ENCODE data around the gene COQ3. TPM values are rescaled to one million over a fixed set of nuclear protein-coding genes. Genes with fewer than 3 reads are reported as not detected.

Gene COQ3
- total RNA-seq = 1.3 TPM

GRCh38 chr6:99393698-99394531 lies at the start of gene COQ3:
TSS of gene COQ3 (minus strand) at chr6:99394195. CDS start at chr6:99394179, 16 bp downstream.
- DNase-seq (ENCODE audit: low read depth in 2 of 3, low spot score in 2 of 3) = peak; percentile 49 to 79 (median 75)

DNA sequence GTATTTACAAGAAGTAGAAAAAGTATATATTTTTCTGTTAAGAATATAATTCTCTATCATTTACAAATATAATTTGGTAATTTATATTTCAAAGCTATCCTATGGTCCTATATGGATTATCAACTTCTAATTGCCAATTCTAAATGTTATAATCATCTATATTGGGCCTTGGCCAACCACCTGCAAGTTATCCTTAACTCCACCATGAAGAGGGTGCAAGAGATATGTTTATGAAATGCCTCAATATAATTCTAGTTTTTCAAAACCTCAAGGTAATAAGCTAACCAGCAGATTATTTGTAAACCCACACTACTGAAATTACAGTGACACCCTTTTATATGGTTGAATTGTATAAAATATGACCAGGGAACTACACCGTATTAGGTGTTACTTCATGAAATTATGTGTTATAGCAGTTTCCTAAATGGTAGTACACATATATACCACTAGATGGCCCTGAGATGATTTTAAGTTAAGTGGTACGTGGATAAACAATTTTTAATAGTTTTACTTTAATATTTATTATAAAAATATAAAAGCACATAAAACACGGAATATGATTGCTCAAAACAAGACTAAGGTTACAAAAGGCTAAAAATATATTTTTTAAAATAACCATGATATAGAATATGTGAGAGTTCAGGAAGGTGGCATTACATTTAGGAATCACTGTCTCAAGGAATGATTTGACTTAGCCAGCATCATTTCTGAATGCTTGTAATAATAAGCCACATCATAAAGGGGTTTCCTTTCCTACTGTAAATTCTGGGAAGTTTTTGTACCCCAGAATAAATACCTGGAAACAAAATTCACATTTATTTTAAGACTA lies 40.9 kb upstream of the COQ3 start:
- peak in 2 of 3 donors; percentile 29 to 45 for DNase-seq (ENCODE audit: low read depth in 2 of 3, low spot score in 2 of 3)

- DNase-seq (ENCODE audit: low read depth in 2 of 3, low spot score in 2 of 3) = no peak
These were observed 38.9 kb upstream of the COQ3 start for GRCh38 chr6:99432877-99433276.

DNA sequence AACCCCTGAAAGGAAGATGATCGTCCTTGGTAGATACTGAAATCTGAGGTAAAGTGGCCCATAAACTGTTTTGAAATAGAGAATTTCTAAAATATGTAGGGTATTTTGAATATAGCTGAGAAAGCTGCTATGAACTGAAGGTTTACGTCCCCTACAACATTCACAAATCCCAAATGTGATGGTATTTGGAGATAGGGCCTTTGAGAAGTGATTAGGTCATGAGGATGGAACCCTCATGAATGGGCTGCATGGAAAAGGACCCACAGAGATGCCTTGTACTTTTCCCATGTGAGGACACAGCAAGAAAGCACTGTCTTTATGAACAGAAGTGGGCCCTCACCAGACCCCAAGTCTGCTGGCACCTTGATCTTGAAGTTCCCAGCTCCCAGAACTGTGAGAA lies 37.9 kb upstream of the COQ3 start:
- no peak for DNase-seq (ENCODE audit: low read depth in 2 of 3, low spot score in 2 of 3)

DNA sequence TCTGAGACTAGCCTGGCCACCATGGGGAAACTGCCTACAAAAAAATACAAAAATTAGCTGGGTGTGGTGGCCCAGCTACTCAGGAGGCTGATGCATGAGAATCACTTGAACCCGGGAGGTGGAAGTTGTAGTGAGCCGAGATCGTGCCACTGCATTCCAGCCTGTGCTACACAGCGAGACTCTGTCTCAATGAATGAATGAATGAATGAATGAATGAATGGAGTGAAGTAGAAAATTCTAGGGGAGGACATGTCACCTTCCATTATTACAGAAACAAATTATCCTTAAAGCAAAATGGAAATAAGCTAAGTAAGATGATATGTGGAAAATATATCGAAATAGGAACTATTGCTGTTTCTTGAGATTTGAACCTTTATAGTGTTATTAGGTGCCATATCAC lies 34.0 kb upstream of the COQ3 start:
- no peak for DNase-seq (ENCODE audit: low read depth in 2 of 3, low spot score in 2 of 3)

DNA sequence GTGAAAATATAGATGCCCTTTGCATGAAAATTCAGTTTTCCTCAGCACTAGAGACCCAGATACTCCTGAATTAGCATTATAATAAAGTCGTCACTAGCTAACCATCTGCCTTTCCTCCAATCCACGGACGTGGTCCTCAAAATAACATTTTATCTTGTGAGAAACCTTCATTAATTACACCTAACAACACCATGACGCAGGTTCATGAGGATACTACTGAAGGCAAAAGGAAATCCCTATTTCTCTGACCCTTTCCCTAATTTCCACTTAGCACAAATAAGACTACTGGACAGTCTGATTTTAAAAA lies 32.4 kb upstream of the COQ3 start:
- DNase-seq (ENCODE audit: low read depth in 2 of 3, low spot score in 2 of 3) = no peak

GRCh38 chr6:99425647-99426450 lies 31.9 kb upstream of the COQ3 start:
- DNase-seq (ENCODE audit: low read depth in 2 of 3, low spot score in 2 of 3) = peak in 2 of 3 donors; percentile 74 to 80

- DNase-seq (ENCODE audit: low read depth in 2 of 3, low spot score in 2 of 3) = peak; percentile 87 to 99 (median 98)
These were observed 31.0 kb upstream of the COQ3 start, which contains the start of gene PNISR for GRCh38 chr6:99424761-99425646. TSS of gene PNISR (minus strand) at chr6:99425308. CDS start at chr6:99414659, 10,649 bp downstream.

DNA sequence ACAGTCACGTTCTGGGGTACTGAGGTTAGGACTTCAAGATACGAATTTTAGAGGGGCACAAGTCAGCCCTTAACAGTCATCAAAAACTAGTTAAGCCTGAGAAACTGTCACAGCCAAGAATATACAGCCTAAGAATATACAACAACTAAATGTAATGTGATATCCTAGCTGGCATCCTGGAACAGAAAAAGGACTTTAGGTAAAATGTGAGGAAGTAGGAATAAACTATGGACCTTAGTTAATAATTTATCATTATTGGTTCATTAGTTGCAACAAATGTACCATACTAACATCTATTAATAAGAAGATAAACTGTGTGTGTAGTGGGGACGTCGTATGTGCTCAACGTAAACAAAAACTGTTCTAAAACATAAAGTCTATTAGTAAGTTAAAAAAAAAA lies 30.0 kb upstream of the COQ3 start:
- DNase-seq (ENCODE audit: low read depth in 2 of 3, low spot score in 2 of 3) = no peak

GRCh38 chr6:99422912-99423311 lies 28.9 kb upstream of the COQ3 start:
- DNase-seq (ENCODE audit: low read depth in 2 of 3, low spot score in 2 of 3) = no peak

GRCh38 chr6:99416892-99417767 lies 23.1 kb upstream of the COQ3 start:
- peak in 1 of 3 donors; percentile 62 for DNase-seq (ENCODE audit: low read depth in 2 of 3, low spot score in 2 of 3)

GRCh38 chr6:99416226-99416625 lies 22.2 kb upstream of the COQ3 start:
- no peak for DNase-seq (ENCODE audit: low read depth in 2 of 3, low spot score in 2 of 3)

GRCh38 chr6:99415446-99415845 lies 21.5 kb upstream of the COQ3 start:
- no peak for DNase-seq (ENCODE audit: low read depth in 2 of 3, low spot score in 2 of 3)

- no peak for DNase-seq (ENCODE audit: low read depth in 2 of 3, low spot score in 2 of 3)
These were observed 18.1 kb upstream of the COQ3 start for GRCh38 chr6:99412065-99412464.

DNA sequence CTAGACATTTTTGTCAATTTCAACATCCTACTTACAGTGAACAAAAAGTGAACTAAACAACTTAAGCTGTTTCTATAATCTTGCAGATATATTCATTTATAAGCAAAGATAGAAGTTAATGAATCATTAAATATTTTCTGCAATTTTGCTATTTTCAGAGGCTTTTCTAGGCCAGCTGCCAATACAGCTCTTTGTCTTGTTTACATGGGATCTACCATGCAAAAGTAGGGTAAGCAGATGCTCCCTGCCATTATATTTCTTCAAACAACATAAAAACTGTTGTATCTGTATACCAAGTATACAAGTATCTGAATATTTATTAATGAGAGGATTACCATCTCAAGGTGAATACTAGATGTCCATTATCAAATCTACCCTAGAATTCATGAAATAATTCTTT lies 15.7 kb upstream of the COQ3 start:
- no peak for DNase-seq (ENCODE audit: low read depth in 2 of 3, low spot score in 2 of 3)

DNA sequence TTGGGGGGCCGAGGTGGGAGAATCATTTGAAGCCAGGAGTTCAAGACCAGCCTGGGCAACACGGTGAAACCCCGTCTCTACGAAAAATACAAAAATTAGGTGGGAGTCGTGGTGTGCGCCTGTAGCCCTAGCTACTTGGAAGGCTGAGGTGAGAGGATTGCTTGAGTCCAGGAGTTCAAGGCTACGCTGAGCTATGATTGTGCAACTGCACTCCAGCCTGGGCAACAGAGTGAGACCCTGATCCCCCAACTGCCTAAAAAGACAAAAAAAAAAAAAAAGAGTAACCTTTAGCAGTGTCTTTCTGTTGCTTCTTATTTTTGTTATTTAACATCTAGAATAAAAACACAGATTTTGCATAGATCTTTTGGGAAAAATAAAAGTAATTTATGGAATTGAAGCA lies 13.1 kb upstream of the COQ3 start:
- no peak for DNase-seq (ENCODE audit: low read depth in 2 of 3, low spot score in 2 of 3)

DNA sequence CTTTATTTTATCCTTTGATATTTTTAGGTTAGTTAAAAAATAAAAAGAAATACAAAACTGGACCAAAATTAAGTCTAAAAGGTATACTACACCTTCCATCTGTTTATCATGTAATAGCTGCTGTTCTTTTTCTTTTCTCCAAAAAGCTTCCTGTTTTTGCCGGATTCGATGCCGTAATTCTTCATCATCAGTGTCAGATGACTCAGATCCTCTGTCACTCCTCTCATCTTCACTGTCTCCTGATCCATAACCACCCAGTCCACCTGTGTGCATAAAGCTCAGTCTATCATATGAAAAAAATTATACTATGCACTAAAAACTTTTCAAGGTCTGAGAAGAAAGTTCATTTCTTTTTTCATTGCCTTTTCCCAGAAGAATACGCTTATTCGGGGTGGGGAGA lies 8.5 kb upstream of the COQ3 start:
- DNase-seq (ENCODE audit: low read depth in 2 of 3, low spot score in 2 of 3) = no peak

GRCh38 chr6:99397287-99397686 lies 3.3 kb upstream of the COQ3 start:
- DNase-seq (ENCODE audit: low read depth in 2 of 3, low spot score in 2 of 3) = no peak

- no peak for DNase-seq (ENCODE audit: low read depth in 2 of 3, low spot score in 2 of 3)
These were observed 663 bp downstream of the COQ3 start for GRCh38 chr6:99393366-99393697.

Measured in hematopoietic multipotent progenitor cell (in vitro differentiated cells).